Hepatocyte (in vitro differentiated cells): ENCODE data around the gene BCL2A1.

ENCODE experiments used
- CTCF ChIP-seq: fragments of 200-600 bp; sonication (generic); IDR thresholded peaks from 2 replicates; pipeline ENCODE4 v1.5.1; 2016; ENCODE audit warnings: antibody characterized with exemption, mild to moderate bottlenecking; ENCODE audit not compliant: poor library complexity
- EZH2 ChIP-seq: fragments of 200-600 bp; sonication (generic); IDR thresholded peaks from 2 replicates; pipeline ENCODE4 v1.6.1; 2016; ENCODE audit warnings: antibody characterized with exemption, mild to moderate bottlenecking, borderline replicate concordance
- EZH2phosphoT487 ChIP-seq: fragments of 200-600 bp; sonication (generic); IDR thresholded peaks from one replicate; pipeline ENCODE4 v1.6.1; 2018; ENCODE audit warnings: antibody characterized with exemption, mild to moderate bottlenecking, low read depth, moderate library complexity; ENCODE audit not compliant: unreplicated experiment, severe bottlenecking

- TF ChIP-seq CTCF (no peak), EZH2 (no peak), EZH2phosphoT487 (no peak)
Observed at GRCh38 chr15:79962178-79962577, 8.8 kb downstream of the BCL2A1 start.
